Caco-2 (cell line): Measurements from ENCODE around the gene CORO2A. TPM values are rescaled to one million over a fixed set of nuclear protein-coding genes. Genes with fewer than 3 reads are reported as not detected.
A peak's percentile ranks its signal among the peaks of the same experiment; 100 is the strongest.

ENCODE experiments used
- BruUV-seq: library from RNA; stranded (reverse); fragments of 400-500 nt; replicated peaks from 2 replicates; lab custom pipeline; 2021; lab: Mats Ljungman, UMichigan
- CTCF ChIA-PET: fragments of 300-600 bp; sonication (Branson Sonifier 250); formaldehyde crosslinking; loops from one replicate; lab custom pipeline; 2022; ENCODE audit warnings: antibody characterized with exemption; lab: Charles Lee
- POLR2A ChIA-PET: fragments of 300-600 bp; sonication (Branson Sonifier 250); formaldehyde crosslinking; loops from one replicate; lab custom pipeline; 2022; ENCODE audit warnings: antibody characterized with exemption; lab: Charles Lee
- DNase-seq, 2 experiments: peaks; one replicate each; pipeline versions ENCODE4 v3.0.0 to v3.0.0-alpha.2; 2020 to 2022
- H3K27me3 ChIP-seq: replicated peaks from 2 replicates; pipeline ENCODE4 v1.6.0; 2011; ENCODE audit warnings: low read length; ENCODE audit not compliant: control insufficient read depth, insufficient read depth
- H3K36me3 ChIP-seq: 2 replicates; pipeline ENCODE4 v1.5.1; 2011; ENCODE audit warnings: low read length; ENCODE audit not compliant: control insufficient read depth, insufficient read depth
- H3K4me1 ChIP-seq: fragments of 250-450 bp; sonication (Bioruptor Pico); 2 replicates; pipeline ENCODE4 v1.5.1; 2020; ENCODE audit warnings: mild to moderate bottlenecking
- H3K4me3 ChIP-seq: 2 replicates; pipeline ENCODE4 v1.5.1; 2011; ENCODE audit warnings: low read depth, mild to moderate bottlenecking, control low read depth, low read length
- H3K9me3 ChIP-seq: fragments of 250-450 bp; sonication (Bioruptor Pico); 2 replicates; pipeline ENCODE4 v1.5.1; 2020; ENCODE audit warnings: mild to moderate bottlenecking, moderate library complexity
- H3K27ac Mint-ChIP-seq: one replicate; pipeline ENCODE4 v1.8.0; 2022; ENCODE audit warnings: mixed read lengths; ENCODE audit not compliant: unreplicated experiment
- H3K27me3 Mint-ChIP-seq: one replicate; pipeline ENCODE4 v1.8.0; 2022; ENCODE audit warnings: mixed read lengths; ENCODE audit not compliant: insufficient read depth, unreplicated experiment
- H3K36me3 Mint-ChIP-seq: one replicate; pipeline ENCODE4 v1.8.0; 2022; ENCODE audit warnings: mild to moderate bottlenecking, mixed read lengths; ENCODE audit not compliant: insufficient read depth, unreplicated experiment
- H3K4me1 Mint-ChIP-seq: one replicate; pipeline ENCODE4 v1.8.0; 2022; ENCODE audit warnings: low read depth, mixed read lengths; ENCODE audit not compliant: unreplicated experiment
- H3K4me3 Mint-ChIP-seq: one replicate; pipeline ENCODE4 v1.8.0; 2022; ENCODE audit warnings: mild to moderate bottlenecking, moderate library complexity, mixed read lengths; ENCODE audit not compliant: unreplicated experiment
- H3K9me3 Mint-ChIP-seq: one replicate; pipeline ENCODE4 v1.8.0; 2022; ENCODE audit warnings: mixed read lengths; ENCODE audit not compliant: unreplicated experiment
- intact Hi-C: fragments of 100-400 bp; cut with micrococcal nuclease; formaldehyde crosslinking; loops from one replicate; pipeline ENCODE4 v1.10.0; 2022; ENCODE audit not compliant: unreplicated experiment
- total RNA-seq: library from RNA; stranded (reverse); gene quantifications from 2 replicates; pipeline ENCODE4 v1.2.3, GENCODE V29; 2022
- TF ChIP-seq, protein P1 (sequence below), 2 experiments: fragments of 200-600 bp in 1 of 2; IDR thresholded peaks; 1 replicate in 1 of 2; 2 replicates in 1 of 2; pipeline versions ENCODE4 v1.5.1 to v1.8.0; 2011 to 2022; ENCODE audit warnings: antibody characterized with exemption in 1 of 2, control low read depth in 1 of 2, inconsistent platforms in 1 of 2, low read depth in 1 of 2, low read length in 1 of 2, mild to moderate bottlenecking in 1 of 2, moderate library complexity in 1 of 2; ENCODE audit not compliant: insufficient read depth in 1 of 2, severe bottlenecking in 1 of 2, unreplicated experiment in 1 of 2

CORO2A gene
- total RNA-seq, 1 experiment from 2014 or later, result 18.9 TPM

DNA sequence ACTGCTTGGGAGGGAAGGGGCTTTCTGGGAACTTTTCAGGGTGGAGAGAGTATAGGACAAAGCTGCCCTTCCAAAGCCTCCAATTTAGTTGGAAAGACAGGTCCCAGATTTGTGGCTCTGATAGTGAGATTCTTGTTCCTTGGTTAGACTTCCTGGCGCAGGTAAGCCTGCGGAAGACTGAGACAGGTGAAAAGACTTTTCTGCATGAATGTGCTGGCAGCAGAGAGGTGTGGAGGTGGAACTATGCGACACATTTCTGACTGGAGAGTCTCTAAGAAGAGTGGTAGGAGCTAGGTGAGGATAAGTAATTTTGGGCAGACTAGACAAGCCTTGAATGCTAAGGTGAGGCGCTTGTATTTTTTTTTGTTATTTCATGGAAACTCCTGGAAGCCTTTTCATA, 106.0 kb downstream of the CORO2A start:
- Mint-ChIP-seq H3K27ac (peak overlapping the region; percentile 42), H3K9me3 (no peaks in the 10 kb centered on the region), H3K36me3 (peaks cover 38% of the 10 kb centered on the region), H3K4me1 (peaks cover 6% of the 10 kb centered on the region), H3K4me3 (peak overlapping the region; percentile 18), H3K27me3 (no peaks in the 10 kb centered on the region)
- H3K4me1 ChIP-seq, result no peaks in the 10 kb centered on the region
- no TSS peak for BruUV-seq
- no peak for DNase-seq
- H3K4me3 ChIP-seq, result no peak overlapping the region
- ChIA-PET CTCF (no interaction called here), POLR2A (no interaction called here)
- intact Hi-C loops, result no loop called here
- no peaks in the 10 kb centered on the region for H3K9me3 ChIP-seq
- no peaks in the 10 kb centered on the region for H3K27me3 ChIP-seq
- peaks cover 8% of the 10 kb centered on the region for H3K36me3 ChIP-seq
- TF ChIP-seq, protein P1, sequence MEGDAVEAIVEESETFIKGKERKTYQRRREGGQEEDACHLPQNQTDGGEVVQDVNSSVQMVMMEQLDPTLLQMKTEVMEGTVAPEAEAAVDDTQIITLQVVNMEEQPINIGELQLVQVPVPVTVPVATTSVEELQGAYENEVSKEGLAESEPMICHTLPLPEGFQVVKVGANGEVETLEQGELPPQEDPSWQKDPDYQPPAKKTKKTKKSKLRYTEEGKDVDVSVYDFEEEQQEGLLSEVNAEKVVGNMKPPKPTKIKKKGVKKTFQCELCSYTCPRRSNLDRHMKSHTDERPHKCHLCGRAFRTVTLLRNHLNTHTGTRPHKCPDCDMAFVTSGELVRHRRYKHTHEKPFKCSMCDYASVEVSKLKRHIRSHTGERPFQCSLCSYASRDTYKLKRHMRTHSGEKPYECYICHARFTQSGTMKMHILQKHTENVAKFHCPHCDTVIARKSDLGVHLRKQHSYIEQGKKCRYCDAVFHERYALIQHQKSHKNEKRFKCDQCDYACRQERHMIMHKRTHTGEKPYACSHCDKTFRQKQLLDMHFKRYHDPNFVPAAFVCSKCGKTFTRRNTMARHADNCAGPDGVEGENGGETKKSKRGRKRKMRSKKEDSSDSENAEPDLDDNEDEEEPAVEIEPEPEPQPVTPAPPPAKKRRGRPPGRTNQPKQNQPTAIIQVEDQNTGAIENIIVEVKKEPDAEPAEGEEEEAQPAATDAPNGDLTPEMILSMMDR (IDR thresholded peaks at IDR 0.05; ENCODE audit: insufficient read depth in 1 of 2, low read depth in 1 of 2, low read length in 1 of 2, severe bottlenecking in 1 of 2, unreplicated experiment in 1 of 2), result no peak

DNA sequence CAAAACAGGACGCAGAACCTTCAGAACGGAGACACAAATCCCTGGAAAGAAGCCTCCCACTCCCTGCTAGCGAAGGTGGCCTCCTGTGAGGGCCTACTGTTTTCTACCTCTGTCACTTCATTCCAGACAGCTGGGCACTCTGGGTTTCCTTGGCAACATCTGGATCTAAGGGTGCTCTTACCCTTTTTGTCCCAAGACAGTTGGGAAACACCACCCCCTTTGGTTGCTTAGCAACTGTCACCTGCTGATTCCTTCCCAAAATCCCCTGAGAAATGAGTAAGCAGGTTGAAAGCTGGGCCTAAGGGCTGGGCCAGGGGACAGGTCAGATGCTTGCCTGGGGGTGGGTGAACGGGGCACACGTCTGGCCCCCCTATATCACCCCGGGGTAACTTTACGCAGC, 106.5 kb downstream of the CORO2A start:
- no TSS peak for BruUV-seq
- no peaks in the 10 kb centered on the region for H3K27me3 Mint-ChIP-seq
- H3K27ac Mint-ChIP-seq, result peak overlapping the region; percentile 42
- TF ChIP-seq, protein P1 (IDR thresholded peaks at IDR 0.05; ENCODE audit: insufficient read depth in 1 of 2, low read depth in 1 of 2, low read length in 1 of 2, severe bottlenecking in 1 of 2, unreplicated experiment in 1 of 2), result no peak
- POLR2A ChIA-PET, result no interaction called here
- H3K9me3 Mint-ChIP-seq, result no peaks in the 10 kb centered on the region
- H3K36me3 Mint-ChIP-seq, result peaks cover 43% of the 10 kb centered on the region
- H3K4me1 Mint-ChIP-seq, result peaks cover 6% of the 10 kb centered on the region
- H3K4me3 Mint-ChIP-seq, result no peak overlapping the region
- Histone ChIP-seq H3K9me3 (no peaks in the 10 kb centered on the region), H3K27me3 (no peaks in the 10 kb centered on the region), H3K4me1 (no peaks in the 10 kb centered on the region), H3K4me3 (no peak overlapping the region), H3K36me3 (peaks cover 10% of the 10 kb centered on the region)
- CTCF ChIA-PET, result no interaction called here
- DNase-seq, result peak in 1 of 2 experiments; percentile 49
- intact Hi-C loops, result no loop called here

DNA sequence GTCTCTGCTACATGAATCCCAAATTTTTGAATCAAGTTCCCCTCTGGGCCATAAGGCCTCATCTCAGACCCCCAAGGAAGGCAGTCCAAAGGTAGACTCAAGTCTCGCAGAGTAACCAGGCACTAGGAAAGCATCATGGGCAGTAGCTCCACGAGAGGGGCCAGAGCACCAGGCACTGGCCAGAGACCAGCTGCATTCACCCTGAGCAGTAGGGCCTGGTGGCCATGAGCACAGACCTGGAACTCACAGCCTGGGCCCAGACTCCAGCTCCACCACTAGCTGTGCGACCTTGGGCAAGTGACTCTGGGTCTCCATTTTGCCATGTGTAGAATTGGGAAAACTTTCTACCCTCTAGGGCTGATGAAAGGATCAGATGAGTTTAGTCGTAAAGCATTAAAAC, 107.4 kb downstream of the CORO2A start:
- H3K36me3 ChIP-seq, result peaks cover 10% of the 10 kb centered on the region
- H3K27ac Mint-ChIP-seq, result no peak overlapping the region
- no TSS peak for BruUV-seq

More for the DNA sequence above, 107.4 kb downstream of the CORO2A start:
- no peaks in the 10 kb centered on the region for H3K4me1 ChIP-seq
- Mint-ChIP-seq H3K9me3 (no peaks in the 10 kb centered on the region), H3K27me3 (no peaks in the 10 kb centered on the region), H3K4me1 (peaks cover 6% of the 10 kb centered on the region), H3K4me3 (no peak overlapping the region), H3K36me3 (peaks cover 42% of the 10 kb centered on the region)
- H3K9me3 ChIP-seq, result no peaks in the 10 kb centered on the region
- no peak for DNase-seq
- TF ChIP-seq, protein P1 (IDR thresholded peaks at IDR 0.05; ENCODE audit: insufficient read depth in 1 of 2, low read depth in 1 of 2, low read length in 1 of 2, severe bottlenecking in 1 of 2, unreplicated experiment in 1 of 2), result no peak
- intact Hi-C loops, result no loop called here
- CTCF ChIA-PET, result interaction anchor here (1.7 kb wide), 1 partner anchor 10 kb away, joined by 4 read pairs; no protein-coding TSS in a partner anchor
- POLR2A ChIA-PET, result interaction anchor here (0.6 kb wide), 1 partner anchor 26 kb away, joined by 3 read pairs; no protein-coding TSS in a partner anchor
- no peak overlapping the region for H3K4me3 ChIP-seq
- no peaks in the 10 kb centered on the region for H3K27me3 ChIP-seq
